IPS-20b (cell line): ENCODE measurements around the gene C1orf226.

Experiments used
- H3K27ac ChIP-seq: one replicate; pipeline ENCODE4 v1.5.1; 2013; ENCODE audit warnings: low read length
- H3K27me3 ChIP-seq: 2 replicates; pipeline ENCODE4 v1.6.1; 2013; ENCODE audit warnings: mild to moderate bottlenecking, low read length, inconsistent platforms; ENCODE audit not compliant: insufficient read depth
- H3K36me3 ChIP-seq: 2 replicates; pipeline ENCODE4 v1.6.1; 2013; ENCODE audit warnings: low read depth, mild to moderate bottlenecking, inconsistent platforms, low read length, moderate library complexity; ENCODE audit not compliant: insufficient read depth
- H3K4me1 ChIP-seq: 2 replicates; pipeline ENCODE4 v1.6.1; 2013; ENCODE audit warnings: mild to moderate bottlenecking, control low read depth, inconsistent platforms, low read length, moderate library complexity; ENCODE audit not compliant: insufficient read depth
- H3K4me3 ChIP-seq: 2 replicates; pipeline ENCODE4 v1.5.1; 2013; ENCODE audit warnings: mild to moderate bottlenecking, low read length, inconsistent platforms
- H3K9ac ChIP-seq: 2 replicates; pipeline ENCODE4 v1.6.1; 2013; ENCODE audit warnings: low read depth, mild to moderate bottlenecking, inconsistent platforms, low read length, moderate library complexity
- H3K9me3 ChIP-seq: 2 replicates; pipeline ENCODE4 v1.6.1; 2013; ENCODE audit warnings: mild to moderate bottlenecking, low read depth, low read length, inconsistent platforms; ENCODE audit not compliant: insufficient read depth

C1orf226 gene

DNA sequence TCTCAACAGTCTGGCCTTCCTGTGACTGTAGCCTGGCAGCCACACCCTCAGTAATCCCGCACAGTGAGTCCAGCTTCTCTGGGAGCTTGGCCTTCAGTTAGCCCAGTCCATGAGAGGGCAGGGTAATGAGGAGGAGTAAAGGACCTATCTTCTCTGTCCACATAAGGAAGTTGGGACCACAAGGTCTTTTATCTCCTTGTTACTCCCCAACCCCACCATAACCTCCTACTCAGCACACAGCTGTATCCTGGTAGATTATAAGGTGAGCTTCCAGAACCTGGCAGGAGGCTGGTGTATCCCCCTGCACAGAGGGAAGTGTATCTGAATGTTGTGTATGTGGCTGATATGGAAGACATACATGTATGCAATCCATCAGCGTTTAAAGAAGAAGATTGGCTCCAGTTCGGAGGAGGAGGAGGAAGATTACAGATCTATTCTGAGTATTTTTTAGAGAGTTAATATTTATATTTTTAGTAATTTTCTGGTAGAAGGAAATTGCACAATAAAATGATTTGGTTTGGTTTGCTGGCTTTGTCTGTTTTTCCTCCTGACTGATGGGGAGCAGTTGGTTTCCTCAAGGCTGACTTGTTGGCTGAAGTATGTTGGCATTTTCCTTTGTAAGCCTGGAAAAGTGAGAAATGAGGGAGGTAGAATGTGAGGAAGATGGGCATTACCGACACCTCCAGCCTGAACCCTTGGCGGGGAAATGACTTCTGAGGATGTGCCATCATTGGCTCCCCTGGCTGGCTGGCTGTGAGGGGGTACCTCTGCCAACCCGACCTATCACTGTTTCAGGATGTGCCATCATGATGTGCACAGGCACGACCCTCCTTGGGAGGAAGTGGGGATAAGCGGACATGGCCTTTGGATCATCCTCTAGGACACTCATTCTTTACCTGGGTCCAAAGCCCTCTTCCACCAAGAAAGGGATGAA lies 5.0 kb downstream of the C1orf226 start:
- H3K27ac ChIP-seq: no peak overlapping the region
- H3K9me3 ChIP-seq: no peaks in the 10 kb centered on the region
- no peak overlapping the region for H3K4me3 ChIP-seq
- H3K27me3 ChIP-seq: no peaks in the 10 kb centered on the region
- H3K36me3 ChIP-seq: peaks cover 12% of the 10 kb centered on the region
- peaks cover 2% of the 10 kb centered on the region; the same call in 1 of the 2 replicates for H3K4me1 ChIP-seq
- no peak overlapping the region for H3K9ac ChIP-seq

GRCh38 chr1:162387226-162388082 lies 5.9 kb downstream of the C1orf226 start:
- H3K9ac ChIP-seq: no peak overlapping the region
- no peak overlapping the region for H3K27ac ChIP-seq
- H3K27me3 ChIP-seq: no peaks in the 10 kb centered on the region
- peaks cover 6% of the 10 kb centered on the region; the same call in 1 of the 2 replicates for H3K4me1 ChIP-seq
- no peaks in the 10 kb centered on the region for H3K9me3 ChIP-seq
- H3K4me3 ChIP-seq: no peak overlapping the region
- H3K36me3 ChIP-seq: peaks cover 12% of the 10 kb centered on the region

DNA sequence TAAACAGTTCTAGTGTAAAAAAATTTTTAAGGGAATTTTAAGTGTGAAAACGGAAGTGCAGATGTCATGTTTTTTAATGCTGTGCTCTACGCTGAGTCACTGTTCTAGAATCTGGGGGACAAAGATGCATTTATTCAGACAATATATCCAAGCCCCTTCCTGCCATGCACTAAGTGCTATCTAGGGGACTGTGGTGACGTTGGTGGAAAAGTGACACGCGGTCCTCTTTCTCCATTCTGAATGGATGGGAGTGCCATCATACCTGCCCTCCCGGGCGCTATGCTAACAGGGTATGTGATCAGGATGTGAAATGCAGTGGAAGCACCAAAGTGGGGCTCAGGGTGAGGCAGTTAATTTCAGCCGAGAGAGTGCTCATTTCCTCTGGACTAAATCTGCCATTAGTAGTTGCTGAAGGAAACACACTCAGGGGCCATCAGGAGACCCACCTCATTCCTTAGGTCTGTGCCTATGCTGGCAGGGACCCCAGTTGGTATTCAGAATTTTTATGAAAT lies 6.6 kb downstream of the C1orf226 start:
- Histone ChIP-seq H3K9me3 (no peaks in the 10 kb centered on the region), H3K4me3 (no peak overlapping the region), H3K27ac (no peak overlapping the region), H3K27me3 (no peaks in the 10 kb centered on the region), H3K36me3 (peaks cover 11% of the 10 kb centered on the region), H3K9ac (no peak overlapping the region), H3K4me1 (peaks cover 6% of the 10 kb centered on the region; the same call in 1 of the 2 replicates)

DNA sequence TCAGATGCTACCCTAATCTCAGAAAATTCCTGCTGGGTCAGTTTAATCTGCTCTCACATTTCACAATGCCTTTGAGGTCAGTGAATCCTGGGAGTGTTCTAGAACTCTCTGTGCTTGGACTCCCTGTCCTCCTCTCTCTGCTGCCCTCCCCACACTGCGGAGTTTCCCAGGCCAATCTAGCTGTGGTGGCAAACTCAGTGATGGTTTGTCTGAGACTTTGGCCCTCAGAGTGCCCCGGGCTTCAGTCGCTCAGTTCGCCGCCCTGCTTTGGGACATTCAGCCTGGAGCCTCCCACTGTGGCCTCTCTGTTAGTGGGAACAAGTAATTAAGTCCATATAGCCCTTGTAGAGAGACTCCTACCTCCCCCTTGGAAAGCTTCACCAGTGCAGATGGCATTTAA lies 7.1 kb downstream of the C1orf226 start:
- no peak overlapping the region for H3K27ac ChIP-seq
- H3K36me3 ChIP-seq: peaks cover 6% of the 10 kb centered on the region; the same call in 1 of the 2 replicates
- no peak overlapping the region for H3K9ac ChIP-seq
- no peak overlapping the region for H3K4me3 ChIP-seq
- peaks cover 6% of the 10 kb centered on the region; the same call in 1 of the 2 replicates for H3K4me1 ChIP-seq
- no peaks in the 10 kb centered on the region for H3K9me3 ChIP-seq
- H3K27me3 ChIP-seq: no peaks in the 10 kb centered on the region

DNA sequence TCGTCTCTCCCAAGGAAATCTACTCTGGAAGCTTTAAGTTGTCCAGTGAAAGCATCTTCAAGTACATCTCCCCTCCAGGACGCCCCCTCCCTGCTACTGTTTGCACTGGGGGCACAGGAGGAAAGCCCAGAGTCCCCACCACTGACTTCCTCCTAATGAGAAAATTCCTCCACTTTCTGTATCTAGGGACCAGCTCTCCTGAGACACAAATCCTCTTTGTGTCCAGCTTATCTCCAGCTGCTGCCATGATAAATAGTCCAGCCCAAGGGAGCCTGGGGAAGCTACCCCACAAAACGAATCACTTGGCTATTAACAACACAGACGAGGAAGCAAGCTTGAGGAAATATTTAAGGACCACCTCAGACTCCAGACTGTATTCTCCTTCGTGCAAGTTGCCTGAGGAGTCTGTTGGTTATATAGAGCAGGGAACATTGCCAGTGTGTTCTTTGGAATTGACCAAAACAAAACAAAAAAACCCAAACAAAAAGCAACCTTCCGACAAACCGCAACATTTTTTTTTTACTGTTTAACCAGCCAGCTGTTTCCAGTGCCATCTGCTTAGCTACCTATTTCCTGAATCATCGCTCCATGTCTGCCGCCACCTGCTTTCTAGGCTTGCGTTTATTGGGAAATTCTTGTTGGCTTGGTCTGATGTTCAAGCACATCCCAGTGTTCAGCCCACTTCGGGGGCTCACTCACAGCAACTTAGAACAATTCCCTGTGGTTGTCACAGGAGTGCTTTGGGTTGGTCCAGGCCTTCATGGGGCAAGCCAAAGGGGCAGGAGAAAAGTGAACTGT lies 7.7 kb downstream of the C1orf226 start:
- Histone ChIP-seq H3K36me3 (0 out of 2 replicates have a peak, but pooled peaks cover under 1% of the 10 kb centered on the region), H3K27ac (no peak overlapping the region), H3K9me3 (no peaks in the 10 kb centered on the region), H3K4me1 (peaks cover 6% of the 10 kb centered on the region; the same call in 1 of the 2 replicates), H3K4me3 (no peak overlapping the region), H3K9ac (no peak overlapping the region), H3K27me3 (no peaks in the 10 kb centered on the region)

GRCh38 chr1:162389971-162390370 lies 8.4 kb downstream of the C1orf226 start:
- Histone ChIP-seq H3K27ac (no peak overlapping the region), H3K27me3 (no peaks in the 10 kb centered on the region), H3K9me3 (no peaks in the 10 kb centered on the region), H3K36me3 (no peaks in the 10 kb centered on the region), H3K9ac (no peak overlapping the region), H3K4me1 (peaks cover 6% of the 10 kb centered on the region; the same call in 1 of the 2 replicates), H3K4me3 (no peak overlapping the region)

DNA sequence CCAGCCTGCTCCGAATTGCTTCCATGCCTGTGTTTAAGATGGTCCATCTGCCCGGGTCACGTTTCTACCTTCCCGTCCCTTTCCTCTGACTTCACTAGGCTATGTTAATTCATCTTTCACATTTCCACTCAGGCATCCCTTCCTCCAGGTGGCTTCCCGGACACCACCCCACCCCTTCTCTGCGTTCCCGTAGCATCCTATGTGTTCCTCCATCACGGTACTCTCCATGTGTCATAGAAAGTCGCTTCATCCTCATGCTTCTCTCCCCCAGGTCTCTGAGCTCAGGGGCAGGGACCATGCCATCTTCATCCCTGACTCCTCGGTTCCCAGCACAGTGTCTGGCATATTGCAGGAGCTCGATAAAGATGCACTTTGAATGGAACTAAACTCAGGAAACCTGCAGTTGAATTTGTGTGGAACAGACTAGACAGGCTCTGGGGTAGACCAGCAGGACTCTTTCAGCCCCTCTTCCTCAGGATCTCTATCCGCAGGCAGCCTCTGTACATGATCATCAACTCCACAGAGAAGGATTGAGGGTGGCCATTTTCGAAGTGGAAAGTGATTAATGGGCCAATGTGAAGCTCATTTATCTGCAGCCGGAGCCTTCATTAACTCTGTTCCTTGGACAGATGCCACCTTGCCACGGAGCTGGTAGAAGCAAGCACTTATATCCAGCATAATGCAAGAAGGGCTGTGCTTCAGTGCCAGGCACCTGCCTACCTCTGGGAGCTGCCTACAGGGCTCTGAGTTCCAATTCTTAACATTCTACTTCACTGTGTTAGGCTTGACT lies 9.1 kb downstream of the C1orf226 start:
- peaks cover 6% of the 10 kb centered on the region; the same call in 1 of the 2 replicates for H3K4me1 ChIP-seq
- H3K9me3 ChIP-seq: no peaks in the 10 kb centered on the region
- no peaks in the 10 kb centered on the region for H3K27me3 ChIP-seq
- no peak overlapping the region for H3K27ac ChIP-seq
- H3K4me3 ChIP-seq: no peak overlapping the region
- H3K9ac ChIP-seq: no peak overlapping the region
- H3K36me3 ChIP-seq: no peaks in the 10 kb centered on the region

- no peak overlapping the region for H3K9ac ChIP-seq
- H3K36me3 ChIP-seq: no peaks in the 10 kb centered on the region
- H3K4me1 ChIP-seq: peaks cover 6% of the 10 kb centered on the region; the same call in 1 of the 2 replicates
- no peak overlapping the region for H3K27ac ChIP-seq
- H3K4me3 ChIP-seq: no peak overlapping the region
- H3K9me3 ChIP-seq: no peaks in the 10 kb centered on the region
- H3K27me3 ChIP-seq: no peaks in the 10 kb centered on the region
Observed at GRCh38 chr1:162391790-162392563, 10.4 kb downstream of the C1orf226 start.

DNA sequence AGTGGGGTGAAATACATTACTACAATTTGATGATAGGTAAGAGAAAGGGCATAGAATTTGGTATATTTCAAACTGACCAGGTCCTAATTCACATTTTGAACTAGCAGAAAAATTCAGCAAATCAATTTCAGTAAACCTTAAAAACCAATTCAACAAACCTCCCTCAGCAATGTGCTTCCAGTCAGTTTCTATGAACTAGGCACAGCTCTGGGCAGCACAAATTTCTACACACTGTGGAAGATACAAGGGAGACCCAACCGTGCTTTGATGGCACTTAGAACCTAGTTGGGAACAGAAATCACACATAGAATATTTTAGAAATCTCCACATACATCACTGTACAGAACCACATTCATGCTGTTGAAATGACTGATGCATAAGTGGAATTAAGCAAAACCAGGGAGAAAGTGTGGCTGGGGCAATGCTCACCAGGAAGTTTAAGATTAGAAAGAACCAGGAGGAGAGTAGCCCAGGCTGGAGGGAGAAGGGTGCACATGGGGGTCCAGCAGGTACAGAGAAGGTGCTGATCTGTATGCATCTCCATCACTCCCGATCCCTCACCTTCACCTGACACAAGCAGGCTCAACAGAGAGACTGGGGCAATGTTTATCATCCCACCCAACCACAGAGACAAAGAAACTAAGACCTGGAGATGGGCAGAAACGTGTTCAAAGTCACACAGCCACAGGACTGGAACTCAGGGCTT lies 14.8 kb downstream of the C1orf226 start:
- Histone ChIP-seq H3K4me3 (no peak overlapping the region), H3K36me3 (no peaks in the 10 kb centered on the region), H3K27ac (no peak overlapping the region), H3K4me1 (peaks cover 22% of the 10 kb centered on the region), H3K9me3 (no peaks in the 10 kb centered on the region), H3K9ac (no peak overlapping the region), H3K27me3 (no peaks in the 10 kb centered on the region)
